ENCODE data around the gene USF2. TPM values are rescaled to one million over a fixed set of nuclear protein-coding genes. Genes with fewer than 3 reads are reported as not detected.
A peak's percentile ranks its signal among the peaks of the same experiment; 100 is the strongest.
"Not testable (repeated sequence)": the region's sequence is repeated elsewhere in the genome, so short reads cannot be mapped to it uniquely, and the experiment has no call there.

USF2 gene
- total RNA-seq, 8 experiments from 2014 or later: 37.2 to 74.3 (median 64.5) TPM

DNA sequence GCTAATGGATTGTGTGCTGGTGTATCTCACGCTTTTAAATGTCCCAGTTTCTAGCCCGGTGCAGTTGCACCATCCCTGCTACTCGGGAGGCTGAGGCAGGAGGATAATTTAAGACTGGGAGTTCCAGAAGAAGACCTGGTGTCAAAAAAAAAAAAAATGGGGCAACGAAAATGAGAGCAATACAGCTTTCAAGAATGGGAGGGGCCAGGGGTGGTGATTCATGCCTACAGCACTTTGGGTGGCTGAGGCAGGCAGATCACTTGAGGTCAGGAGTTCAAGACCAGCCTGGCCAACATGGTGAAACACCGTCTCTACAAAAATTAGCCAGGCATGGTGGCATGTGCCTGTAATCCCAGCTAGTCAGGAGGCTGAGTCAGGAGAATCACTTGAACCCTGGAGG, 17.3 kb downstream of the USF2 start:
- 50 to 100% (median 76%) methylated on average over 1 to 3 of the region's 5 CpGs; no CpG with 5 or more reads in 2 of the 10 experiments for WGBS, 10 experiments
- H3K4me3 ChIP-seq; H3K27ac ChIP-seq; in situ Hi-C loops (cut with MboI; ENCODE audit: low pct_unique_long_range_greater_than_20kb in 2 of 9, low sequenced_read_pairs in 9 of 9, unreplicated experiment in 9 of 9); ATAC-seq (replicated peaks in 6 of 8): not testable (repeated sequence)
- H3K4me1 ChIP-seq (replicated peaks in 1 of 2): peaks cover 7 to 17% of the 10 kb centered on the region in 2 donors

GRCh38 chr19:35287713-35288112, 19.0 kb downstream of the USF2 start:
- Histone ChIP-seq H3K27ac (no peak overlapping the region), H3K4me3 (no peak overlapping the region), H3K4me1 (replicated peaks in 1 of 2) (peaks cover 7 to 19% of the 10 kb centered on the region in 2 donors)
- in situ Hi-C loops (cut with MboI; ENCODE audit: low pct_unique_long_range_greater_than_20kb in 2 of 9, low sequenced_read_pairs in 9 of 9, unreplicated experiment in 9 of 9): no loop called here
- no peak for ATAC-seq (replicated peaks in 6 of 8)
- 22 to 100% (median 67%) methylated on average over 2 to 5 of the region's 10 CpGs; no CpG with 5 or more reads in 6 of the 10 experiments for WGBS, 10 experiments

DNA sequence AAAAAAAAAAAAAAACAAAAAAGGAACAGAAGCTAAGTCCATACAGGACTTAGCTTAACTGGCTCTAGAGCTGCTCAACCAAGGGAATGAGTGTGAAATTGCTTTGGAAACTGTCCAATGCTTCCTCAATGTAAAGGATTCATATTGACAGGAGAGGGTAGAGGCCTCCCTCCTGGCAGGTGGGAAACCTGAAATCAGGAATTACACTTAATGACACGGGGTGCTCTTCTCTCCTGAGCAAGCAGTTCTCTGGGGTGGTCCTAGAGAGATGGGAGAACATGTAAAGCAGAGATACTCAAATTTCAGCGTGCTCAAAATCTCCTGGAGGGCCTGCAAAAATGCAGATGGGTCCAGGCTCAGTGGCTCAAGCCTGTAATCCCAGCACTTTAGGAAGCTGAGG, 19.6 kb downstream of the USF2 start:
- no peak for ATAC-seq (replicated peaks in 6 of 8)
- WGBS, 10 experiments: 25 to 100% (median 60%) methylated on average over 1 to 2 of the region's 2 CpGs; no CpG with 5 or more reads in 4 of the 10 experiments
- no peak overlapping the region for H3K27ac ChIP-seq
- no peak overlapping the region for H3K4me3 ChIP-seq
- in situ Hi-C loops (cut with MboI; ENCODE audit: low pct_unique_long_range_greater_than_20kb in 2 of 9, low sequenced_read_pairs in 9 of 9, unreplicated experiment in 9 of 9): no loop called here
- H3K4me1 ChIP-seq (replicated peaks in 1 of 2): peaks cover 7 to 21% of the 10 kb centered on the region in 2 donors

DNA sequence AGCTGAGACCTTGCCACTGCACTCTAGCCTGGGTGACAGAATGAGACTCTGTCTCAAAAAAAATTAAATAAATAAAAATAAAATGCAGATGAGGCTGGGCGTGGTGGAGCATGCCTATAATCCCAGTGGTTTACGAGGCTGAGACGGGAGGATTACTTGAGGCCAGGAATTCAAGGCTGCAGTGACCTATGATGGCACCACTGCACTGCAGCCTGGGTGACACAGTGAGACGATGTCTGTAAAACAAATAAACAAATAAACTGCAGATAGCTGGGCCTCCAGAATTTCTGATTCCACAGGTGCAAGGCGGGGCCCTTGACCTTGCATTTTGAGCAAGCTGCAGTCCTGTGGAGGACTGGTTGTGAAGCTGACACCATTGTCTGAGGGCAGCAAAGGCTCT, 20.1 kb downstream of the USF2 start:
- no peak overlapping the region for H3K27ac ChIP-seq
- WGBS, 10 experiments: 14 to 100% (median 80%) methylated on average over 1 to 5 of the region's 5 CpGs; no CpG with 5 or more reads in 3 of the 10 experiments
- no peak overlapping the region for H3K4me3 ChIP-seq
- ATAC-seq (replicated peaks in 6 of 8): peak in 2 of 8 experiments; percentile 17 to 27
- in situ Hi-C loops (cut with MboI; ENCODE audit: low pct_unique_long_range_greater_than_20kb in 2 of 9, low sequenced_read_pairs in 9 of 9, unreplicated experiment in 9 of 9): no loop called here
- H3K4me1 ChIP-seq (replicated peaks in 1 of 2): peaks cover 7 to 27% of the 10 kb centered on the region in 2 donors

- Histone ChIP-seq H3K4me3 (no peak overlapping the region), H3K27ac (no peak overlapping the region), H3K4me1 (replicated peaks in 1 of 2) (peaks cover 0 to 18% of the 10 kb centered on the region in 2 donors)
- peak in 5 of 8 experiments; percentile 48 to 72 (median 65) for ATAC-seq (replicated peaks in 6 of 8)
- 26 to 92% (median 83%) methylated on average over 2 to 5 of the region's 20 CpGs; no CpG with 5 or more reads in 6 of the 10 experiments for whole genome bisulfite sequencing, 10 experiments
- in situ Hi-C loops (cut with MboI; ENCODE audit: low pct_unique_long_range_greater_than_20kb in 2 of 9, low sequenced_read_pairs in 9 of 9, unreplicated experiment in 9 of 9): no loop called here
Observed at GRCh38 chr19:35290381-35291127, 21.8 kb downstream of the USF2 start.

DNA sequence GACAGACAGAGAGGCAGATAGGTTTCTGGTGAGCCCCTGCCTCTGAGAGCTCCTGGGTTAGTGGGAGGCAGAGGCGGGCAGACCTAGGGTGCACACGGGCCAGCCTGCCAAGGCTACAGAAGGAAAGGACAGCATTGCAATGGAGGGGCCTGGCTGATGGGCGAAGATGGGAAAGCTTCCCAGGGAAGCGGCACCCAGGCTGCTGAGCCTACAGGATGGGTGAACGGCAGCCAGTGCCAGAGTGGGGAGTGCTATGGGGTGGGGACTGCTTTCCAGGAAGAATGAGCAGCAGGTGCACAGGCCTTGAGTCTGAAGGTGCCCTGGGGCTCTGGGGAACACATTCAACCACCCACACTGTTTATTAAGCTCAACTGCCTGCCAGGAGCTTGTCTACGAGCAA, 22.5 kb downstream of the USF2 start:
- 40 to 87% (median 79%) methylated on average over 1 to 4 of the region's 6 CpGs; no CpG with 5 or more reads in 7 of the 10 experiments for WGBS, 10 experiments
- H3K4me3 ChIP-seq: no peak overlapping the region
- peak in 4 of 8 experiments; percentile 8 to 59 (median 24) for ATAC-seq (replicated peaks in 6 of 8)
- no peak overlapping the region for H3K27ac ChIP-seq
- in situ Hi-C loops (cut with MboI; ENCODE audit: low pct_unique_long_range_greater_than_20kb in 2 of 9, low sequenced_read_pairs in 9 of 9, unreplicated experiment in 9 of 9): no loop called here
- peaks cover 0 to 18% of the 10 kb centered on the region in 2 donors for H3K4me1 ChIP-seq (replicated peaks in 1 of 2)

GRCh38 chr19:35291916-35292315, 23.2 kb downstream of the USF2 start, which contains the start of gene MAG:
MAG (plus strand) TSS chr19:35292161; CDS start chr19:35295409, 3,248 bp downstream.
- Histone ChIP-seq H3K4me1 (replicated peaks in 1 of 2) (peaks cover 0 to 18% of the 10 kb centered on the region in 2 donors), H3K4me3 (no peak within 1 kb of the TSS), H3K27ac (no peak within 1 kb of the TSS)
- in situ Hi-C loops (cut with MboI; ENCODE audit: low pct_unique_long_range_greater_than_20kb in 2 of 9, low sequenced_read_pairs in 9 of 9, unreplicated experiment in 9 of 9): no loop called here
- no CpG with 5 or more reads among the region's 12 CpGs for WGBS, 10 experiments
- no peak for ATAC-seq (replicated peaks in 6 of 8)

DNA sequence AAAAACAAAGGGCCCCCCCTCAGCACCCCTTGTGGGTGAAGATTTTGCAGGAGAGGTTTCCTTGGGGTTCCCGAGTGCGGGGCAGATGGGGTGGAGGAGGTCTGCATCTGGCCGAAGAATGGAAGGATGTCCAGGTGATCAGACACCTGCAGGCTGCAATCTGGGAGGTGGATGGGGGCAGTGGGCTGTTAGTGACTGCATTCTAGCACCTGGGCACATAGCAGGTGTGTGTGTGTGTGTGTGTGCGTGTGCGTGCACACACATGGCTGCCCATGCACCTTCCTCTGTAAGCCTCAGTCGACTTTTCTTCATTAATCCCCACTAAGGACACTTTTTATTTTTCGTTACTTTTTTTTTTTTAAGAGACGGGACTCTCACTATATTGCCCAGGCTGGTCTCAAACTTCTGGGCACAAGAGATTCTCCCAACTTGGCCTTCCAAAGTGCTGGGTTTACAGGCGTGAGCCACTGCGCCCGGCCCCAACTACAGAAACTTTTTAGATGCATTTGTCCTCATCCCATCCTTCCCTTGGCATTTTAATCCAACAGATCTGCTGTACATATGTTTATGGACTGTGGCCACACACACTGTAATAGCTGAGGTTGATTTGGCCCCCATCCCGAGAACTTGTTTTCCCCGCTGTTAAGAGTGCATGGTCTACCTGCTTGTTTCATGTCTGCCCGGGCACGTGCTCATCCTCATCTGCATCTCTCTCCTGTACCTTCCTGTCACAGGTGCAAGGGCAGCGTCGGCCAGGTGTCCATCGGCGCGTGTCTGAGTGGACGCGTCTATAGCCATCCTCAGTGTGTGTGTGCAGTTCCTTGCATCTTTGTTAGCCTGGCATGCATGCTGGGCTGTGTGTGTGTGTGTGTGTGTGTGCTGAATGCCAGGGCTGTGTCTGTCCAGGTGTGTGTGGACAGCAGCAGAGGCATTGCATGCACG, 23.9 kb downstream of the USF2 start:
- H3K4me1 ChIP-seq (replicated peaks in 1 of 2): peaks cover 0 to 18% of the 10 kb centered on the region in 2 donors
- 4 to 83% (median 75%) methylated on average over 2 to 14 of the region's 23 CpGs; no CpG with 5 or more reads in 3 of the 10 experiments for WGBS, 10 experiments
- in situ Hi-C loops (cut with MboI; ENCODE audit: low pct_unique_long_range_greater_than_20kb in 2 of 9, low sequenced_read_pairs in 9 of 9, unreplicated experiment in 9 of 9): no loop called here
- no peak overlapping the region for H3K4me3 ChIP-seq
- peak in 1 of 8 experiments; percentile 47 for ATAC-seq (replicated peaks in 6 of 8)
- no peak overlapping the region for H3K27ac ChIP-seq

DNA sequence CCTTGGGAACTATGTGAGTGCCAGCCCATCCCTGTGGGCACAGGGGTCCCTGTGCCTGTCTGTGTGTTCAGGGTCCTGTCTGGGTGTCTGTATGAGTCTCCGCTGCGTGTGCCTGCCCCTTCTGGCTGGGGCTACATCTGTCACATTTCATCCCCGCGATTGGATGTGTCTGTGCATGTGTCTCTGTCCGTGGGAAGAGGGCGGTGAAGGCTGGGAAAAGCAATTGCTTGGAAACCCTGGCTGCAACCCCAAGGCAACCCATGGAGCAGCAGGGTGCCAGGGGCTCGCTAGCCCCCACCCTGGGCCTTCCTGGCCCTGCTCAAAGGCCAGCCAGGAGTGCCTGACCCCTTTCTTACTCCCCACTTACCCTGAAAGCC, 24.6 kb downstream of the USF2 start:
- in situ Hi-C loops (cut with MboI; ENCODE audit: low pct_unique_long_range_greater_than_20kb in 2 of 9, low sequenced_read_pairs in 9 of 9, unreplicated experiment in 9 of 9): no loop called here
- peak; percentile 28 to 78 (median 50) for ATAC-seq (replicated peaks in 6 of 8)
- H3K4me3 ChIP-seq: no peak overlapping the region
- no CpG with 5 or more reads among the region's 7 CpGs for WGBS, 10 experiments
- peaks cover 0 to 18% of the 10 kb centered on the region in 2 donors for H3K4me1 ChIP-seq (replicated peaks in 1 of 2)
- no peak overlapping the region for H3K27ac ChIP-seq

GRCh38 chr19:35293808-35294207, 25.0 kb downstream of the USF2 start:
- peak in 3 of 8 experiments; percentile 10 to 39 (median 11) for ATAC-seq (replicated peaks in 6 of 8)
- Histone ChIP-seq H3K4me3 (no peak overlapping the region), H3K4me1 (replicated peaks in 1 of 2) (peaks cover 0 to 18% of the 10 kb centered on the region in 2 donors), H3K27ac (no peak overlapping the region)
- WGBS, 10 experiments: 80% methylated on average over 1 of the region's 17 CpGs; no CpG with 5 or more reads in 9 of the 10 experiments
- in situ Hi-C loops (cut with MboI; ENCODE audit: low pct_unique_long_range_greater_than_20kb in 2 of 9, low sequenced_read_pairs in 9 of 9, unreplicated experiment in 9 of 9): no loop called here

DNA sequence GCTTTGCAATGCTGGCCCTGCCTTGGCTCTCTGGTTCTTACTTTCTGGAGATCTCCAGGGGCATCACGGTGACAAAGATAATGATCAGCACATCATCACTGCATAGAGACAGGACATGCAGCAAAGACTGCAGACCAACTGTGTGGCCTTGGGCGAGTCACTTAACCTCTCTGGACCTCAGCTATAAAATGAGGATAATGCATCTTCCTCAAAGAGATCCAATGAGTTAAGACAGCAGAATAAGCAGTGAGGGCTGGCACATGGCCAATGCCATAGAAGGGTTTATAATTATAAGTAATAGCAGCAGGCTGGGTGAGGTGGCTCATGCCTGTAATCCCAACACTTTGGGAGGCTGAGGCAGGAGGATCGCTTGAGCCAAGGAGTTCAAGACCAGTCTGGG, 25.6 kb downstream of the USF2 start:
- no peak for ATAC-seq (replicated peaks in 6 of 8)
- H3K4me3 ChIP-seq: no peak overlapping the region
- in situ Hi-C loops (cut with MboI; ENCODE audit: low pct_unique_long_range_greater_than_20kb in 2 of 9, low sequenced_read_pairs in 9 of 9, unreplicated experiment in 9 of 9): no loop called here

GRCh38 chr19:35294859-35295791, 26.4 kb downstream of the USF2 start:
- no peak for ATAC-seq (replicated peaks in 6 of 8)
- peaks cover 0 to 19% of the 10 kb centered on the region in 2 donors for H3K4me1 ChIP-seq (replicated peaks in 1 of 2)
- 5 to 100% (median 39%) methylated on average over 1 to 16 of the region's 25 CpGs; no CpG with 5 or more reads in 3 of the 10 experiments for WGBS, 10 experiments
- no peak overlapping the region for H3K4me3 ChIP-seq
- in situ Hi-C loops (cut with MboI; ENCODE audit: low pct_unique_long_range_greater_than_20kb in 2 of 9, low sequenced_read_pairs in 9 of 9, unreplicated experiment in 9 of 9): no loop called here
- H3K27ac ChIP-seq: no peak overlapping the region

More for the DNA sequence above, 25.6 kb downstream of the USF2 start:
- H3K27ac ChIP-seq: no peak overlapping the region
- 40 to 83% (median 78%) methylated on average over 1 to 3 of the region's 3 CpGs; no CpG with 5 or more reads in 5 of the 10 experiments for WGBS, 10 experiments
- H3K4me1 ChIP-seq (replicated peaks in 1 of 2): peaks cover 0 to 18% of the 10 kb centered on the region in 2 donors
